CD14-positive monocyte (primary cell): ENCODE data around the gene LIM2. TPM values are rescaled to one million over a fixed set of nuclear protein-coding genes. Genes with fewer than 3 reads are reported as not detected.

Source experiments
- DNase-seq, 3 donors: peaks; one replicate each; pipeline ENCODE4 v3.0.0-alpha.2; 2011 to 2022
- H2AFZ ChIP-seq: 2 replicates; pipeline ENCODE4 v1.6.0; 2012; ENCODE audit warnings: mild to moderate bottlenecking, low read depth, low read length, inconsistent platforms; ENCODE audit not compliant: insufficient read depth, poor library complexity, severe bottlenecking
- H3K27ac ChIP-seq, 2 donors: 1 replicate in 1 of 2; 2 replicates in 1 of 2; pipeline ENCODE4 v1.5.1; 2012 to 2013; ENCODE audit warnings: low read length in 2 of 2, control low read depth in 1 of 2, inconsistent platforms in 1 of 2, low read depth in 1 of 2, mild to moderate bottlenecking in 1 of 2
- H3K27me3 ChIP-seq, 2 donors: one replicate each; pipeline versions ENCODE4 v1.6.0 to v1.6.1; 2011 to 2013; ENCODE audit warnings: low read length in 2 of 2; ENCODE audit not compliant: control insufficient read depth in 2 of 2, insufficient read depth in 2 of 2
- H3K36me3 ChIP-seq, 2 donors: replicated peaks in 1 of 2; 1 replicate in 1 of 2; 2 replicates in 1 of 2; pipeline versions ENCODE4 v1.5.1 to v1.6.1; 2012 to 2013; ENCODE audit warnings: low read length in 2 of 2, control low read depth in 1 of 2, inconsistent platforms in 1 of 2, mild to moderate bottlenecking in 1 of 2; ENCODE audit not compliant: insufficient read depth in 2 of 2, control insufficient read depth in 1 of 2
- H3K4me1 ChIP-seq, 2 donors: 1 replicate in 1 of 2; 2 replicates in 1 of 2; pipeline versions ENCODE4 v1.5.1 to v1.6.1; 2012 to 2013; ENCODE audit warnings: low read length in 2 of 2, control low read depth in 1 of 2, inconsistent platforms in 1 of 2, mild to moderate bottlenecking in 1 of 2, moderate library complexity in 1 of 2; ENCODE audit not compliant: insufficient read depth in 2 of 2, control insufficient read depth in 1 of 2
- H3K4me2 ChIP-seq: replicated peaks from 2 replicates; pipeline ENCODE3; 2012; ENCODE audit warnings: low read length, moderate library complexity, mild to moderate bottlenecking; ENCODE audit not compliant: poor library complexity, severe bottlenecking; ENCODE audit errors: extremely low read depth
- H3K4me3 ChIP-seq, 3 experiments: fragments of 200-600 bp in 1 of 3; sonication (generic) in 1 of 3; replicated peaks in 1 of 3; 1 replicate in 2 of 3; 2 replicates in 1 of 3; pipeline ENCODE4 v1.5.1; 2011 to 2013; ENCODE audit warnings: low read length in 3 of 3, mild to moderate bottlenecking in 3 of 3, control low read depth in 2 of 3, low read depth in 2 of 3, inconsistent platforms in 1 of 3, moderate library complexity in 1 of 3
- H3K79me2 ChIP-seq: 2 replicates; pipeline ENCODE4 v1.6.0; 2012; ENCODE audit warnings: mild to moderate bottlenecking, control low read depth, inconsistent platforms, low read length, moderate library complexity; ENCODE audit not compliant: insufficient read depth
- H3K9ac ChIP-seq: 2 replicates; pipeline ENCODE4 v1.6.0; 2017; ENCODE audit warnings: low read length, mild to moderate bottlenecking; ENCODE audit not compliant: insufficient read depth, poor library complexity, severe bottlenecking
- H3K9me3 ChIP-seq, 2 donors: replicated peaks in 1 of 2; 1 replicate in 1 of 2; 2 replicates in 1 of 2; pipeline versions ENCODE4 v1.5.1 to v1.6.1; 2012 to 2013; ENCODE audit warnings: low read length in 2 of 2, control low read depth in 1 of 2; ENCODE audit not compliant: control insufficient read depth in 1 of 2, insufficient read depth in 1 of 2
- H4K20me1 ChIP-seq: 2 replicates; pipeline ENCODE4 v1.6.0; 2012; ENCODE audit warnings: mild to moderate bottlenecking, low read length, control low read depth, moderate library complexity; ENCODE audit not compliant: insufficient read depth
- H3K27ac Mint-ChIP-seq, 7 donors: one replicate each; pipeline ENCODE4 v1.8.0; 2020; ENCODE audit warnings: mild to moderate bottlenecking in 7 of 7, mixed read lengths in 7 of 7, moderate library complexity in 6 of 7, inconsistent platforms in 2 of 7
- H3K27me3 Mint-ChIP-seq, 3 donors: one replicate each; pipeline ENCODE4 v1.8.0; 2021 to 2022; ENCODE audit warnings: low read depth in 3 of 3, mild to moderate bottlenecking in 3 of 3, mixed read lengths in 3 of 3, moderate library complexity in 3 of 3, inconsistent platforms in 1 of 3
- H3K36me3 Mint-ChIP-seq, 2 donors: one replicate each; pipeline ENCODE4 v1.8.0; 2020; ENCODE audit warnings: mixed read lengths in 2 of 2, inconsistent platforms in 1 of 2, mild to moderate bottlenecking in 1 of 2
- H3K4me1 Mint-ChIP-seq: one replicate; pipeline ENCODE4 v1.8.0; 2020; ENCODE audit warnings: mild to moderate bottlenecking, mixed read lengths
- H3K4me3 Mint-ChIP-seq, 2 donors: one replicate each; pipeline ENCODE4 v1.8.0; 2020; ENCODE audit warnings: mild to moderate bottlenecking in 2 of 2, mixed read lengths in 2 of 2, moderate library complexity in 1 of 2
- H3K9me3 Mint-ChIP-seq, 7 donors: one replicate each; pipeline ENCODE4 v1.8.0; 2020 to 2022; ENCODE audit warnings: mixed read lengths in 7 of 7, mild to moderate bottlenecking in 6 of 7, moderate library complexity in 6 of 7, inconsistent platforms in 2 of 7
- WGBS: methylation state at CpG from one replicate; pipeline ENCODE4 v1.1.5; 2013; ENCODE audit warnings: missing lambda C conversion rate; ENCODE audit not compliant: insufficient coverage; 5-methylcytosine and 5-hydroxymethylcytosine counted together
- intact Hi-C, 2 donors: fragments of 100-400 bp; cut with micrococcal nuclease; formaldehyde crosslinking; loops; one replicate each; pipeline versions ENCODE4 v1.15.0 to v1.15.1; 2023
- polyA plus RNA-seq, 3 donors: library from polyadenylated mRNA; depleted of rRNA in 1 of 3; unstranded in 2 of 3; stranded (reverse) in 1 of 3; fragments of 300-500 nt in 2 of 3; fragments of >200 nt in 1 of 3; fragmentation: Illumina TruSeq in 2 of 3; gene quantifications; 1 replicate in 2 of 3; 2 replicates in 1 of 3; pipeline ENCODE4 v1.2.3, GENCODE V29; 2012 to 2021
- TF ChIP-seq, protein P1 (sequence below): fragments of 200-600 bp; IDR thresholded peaks from one replicate; pipeline ENCODE4 v1.8.0; 2022; ENCODE audit warnings: antibody characterized with exemption, mild to moderate bottlenecking

The LIM2 gene
- polyA plus RNA-seq, 3 donors: not detected

- H3K27me3 ChIP-seq: peaks cover 0 to 9% of the 10 kb centered on the region in 2 donors
- 97% methylated on average over 12 of the region's 13 CpGs for WGBS
- no peak overlapping the region for H3K9ac ChIP-seq
- no peak overlapping the region for H3K27ac ChIP-seq
- H2AFZ ChIP-seq: no peak overlapping the region
- Mint-ChIP-seq H3K4me1 (peaks cover 18% of the 10 kb centered on the region), H3K4me3 (no peak overlapping the region), H3K36me3 (peaks cover 0 to 2% of the 10 kb centered on the region in 2 donors), H3K9me3 (peaks cover 0 to 4% (median 2%) of the 10 kb centered on the region in 7 donors), H3K27me3 (peaks cover 20% of the 10 kb centered on the region in 3 donors), H3K27ac (no peak overlapping the region)
- H3K4me3 ChIP-seq: no peak overlapping the region
- DNase-seq: no peak
- H4K20me1 ChIP-seq: no peaks in the 10 kb centered on the region
- H3K79me2 ChIP-seq: no peaks in the 10 kb centered on the region
- TF ChIP-seq, protein P1, sequence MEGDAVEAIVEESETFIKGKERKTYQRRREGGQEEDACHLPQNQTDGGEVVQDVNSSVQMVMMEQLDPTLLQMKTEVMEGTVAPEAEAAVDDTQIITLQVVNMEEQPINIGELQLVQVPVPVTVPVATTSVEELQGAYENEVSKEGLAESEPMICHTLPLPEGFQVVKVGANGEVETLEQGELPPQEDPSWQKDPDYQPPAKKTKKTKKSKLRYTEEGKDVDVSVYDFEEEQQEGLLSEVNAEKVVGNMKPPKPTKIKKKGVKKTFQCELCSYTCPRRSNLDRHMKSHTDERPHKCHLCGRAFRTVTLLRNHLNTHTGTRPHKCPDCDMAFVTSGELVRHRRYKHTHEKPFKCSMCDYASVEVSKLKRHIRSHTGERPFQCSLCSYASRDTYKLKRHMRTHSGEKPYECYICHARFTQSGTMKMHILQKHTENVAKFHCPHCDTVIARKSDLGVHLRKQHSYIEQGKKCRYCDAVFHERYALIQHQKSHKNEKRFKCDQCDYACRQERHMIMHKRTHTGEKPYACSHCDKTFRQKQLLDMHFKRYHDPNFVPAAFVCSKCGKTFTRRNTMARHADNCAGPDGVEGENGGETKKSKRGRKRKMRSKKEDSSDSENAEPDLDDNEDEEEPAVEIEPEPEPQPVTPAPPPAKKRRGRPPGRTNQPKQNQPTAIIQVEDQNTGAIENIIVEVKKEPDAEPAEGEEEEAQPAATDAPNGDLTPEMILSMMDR: no peak
- peaks cover 19 to 23% of the 10 kb centered on the region in 2 donors for H3K4me1 ChIP-seq
- no peaks in the 10 kb centered on the region for H3K36me3 ChIP-seq
- H3K9me3 ChIP-seq: no peaks in the 10 kb centered on the region
- intact Hi-C loops: loop anchor here (5.0 kb wide), 2 partner anchors 100 to 320 kb away; no protein-coding TSS in a partner anchor
- H3K4me2 ChIP-seq: no peak overlapping the region
These were observed 50.5 kb downstream of the LIM2 start for GRCh38 chr19:51337141-51337860.

DNA sequence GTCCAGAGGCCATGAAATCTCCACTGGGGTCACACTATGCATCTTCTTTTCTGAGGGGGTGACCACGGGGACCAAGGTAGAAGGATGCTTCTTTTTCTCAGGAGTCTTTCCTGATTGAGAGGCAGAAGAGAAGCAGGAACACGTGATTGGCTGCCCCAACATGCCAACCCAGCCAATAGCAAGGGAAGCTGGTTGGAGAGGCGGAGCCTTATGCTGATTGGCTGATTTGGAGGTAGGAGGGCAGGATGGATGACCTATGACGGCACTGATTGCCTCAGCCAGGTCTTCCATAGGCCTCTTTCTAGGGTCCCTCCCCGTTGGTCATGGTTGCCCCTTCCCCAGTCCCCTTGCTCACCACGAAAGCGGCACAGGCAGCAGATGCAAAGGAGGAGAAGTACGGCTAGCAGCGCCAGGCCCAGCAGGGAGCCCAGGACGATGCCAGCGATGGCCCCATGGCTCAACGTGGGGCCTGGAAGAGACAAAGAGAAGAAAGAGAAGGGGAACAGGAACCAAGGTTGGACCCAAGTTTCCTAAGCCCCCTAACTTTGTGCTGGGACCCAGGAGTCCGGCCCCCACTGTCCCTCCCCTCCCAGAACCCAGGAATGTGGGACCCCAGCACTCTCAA lies 53.8 kb downstream of the LIM2 start:
- no peaks in the 10 kb centered on the region for H3K27me3 ChIP-seq
- H3K79me2 ChIP-seq: no peaks in the 10 kb centered on the region
- Mint-ChIP-seq H3K4me3 (no peak overlapping the region), H3K9me3 (peaks cover 0 to 10% (median 5%) of the 10 kb centered on the region in 7 donors), H3K36me3 (no peaks in the 10 kb centered on the region), H3K4me1 (peaks cover 5% of the 10 kb centered on the region), H3K27me3 (peaks cover 3 to 4% (median 4%) of the 10 kb centered on the region in 3 donors), H3K27ac (no peak overlapping the region)
- H3K4me2 ChIP-seq: no peak overlapping the region
- H3K4me1 ChIP-seq: peaks cover 6% of the 10 kb centered on the region in 2 donors
- intact Hi-C loops: no loop called here
- H3K36me3 ChIP-seq: no peaks in the 10 kb centered on the region
- H3K27ac ChIP-seq: no peak overlapping the region
- 97% methylated on average over 8 of the region's 13 CpGs for WGBS
- TF ChIP-seq, protein P1: no peak
- no peak overlapping the region for H3K4me3 ChIP-seq
- H4K20me1 ChIP-seq: no peaks in the 10 kb centered on the region
- H3K9ac ChIP-seq: no peak overlapping the region
- no peak for DNase-seq
- H3K9me3 ChIP-seq: peaks cover 0 to 4% of the 10 kb centered on the region in 2 donors
- H2AFZ ChIP-seq: no peak overlapping the region
